Activated naive CD4-positive, alpha-beta T cell treated with Interleukin-2 at 50 U/mL for 16 hours (primary cell): ENCODE measurements around the gene PTPRJ.
A peak's percentile ranks its signal among the peaks of the same experiment; 100 is the strongest.
"Not testable (repeated sequence)": the region's sequence is repeated elsewhere in the genome, so short reads cannot be mapped to it uniquely, and the experiment has no call there.

Experiments
- DNase-seq: peaks from one replicate; pipeline ENCODE4 v3.0.0-alpha.2; 2020

Gene PTPRJ

DNA sequence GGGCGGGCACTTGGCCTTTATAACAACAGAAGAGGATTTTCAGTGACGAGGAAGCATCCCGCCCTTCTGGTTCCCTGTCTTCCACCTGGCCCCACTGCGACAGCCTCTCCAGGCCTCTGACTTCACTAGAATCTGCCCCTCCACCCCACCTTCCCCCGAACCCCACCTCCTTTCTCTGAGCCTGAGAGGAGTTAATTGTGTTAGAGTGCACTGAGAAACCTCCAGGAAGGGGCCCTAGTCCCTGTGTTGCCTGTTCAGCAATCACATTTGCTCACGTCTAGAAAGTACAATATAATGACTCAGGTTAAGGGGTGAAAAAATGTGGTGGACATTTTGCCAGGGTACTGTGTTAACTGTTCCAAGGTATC lies 38.8 kb downstream of the PTPRJ start:
- DNase-seq: peak; percentile 50

DNA sequence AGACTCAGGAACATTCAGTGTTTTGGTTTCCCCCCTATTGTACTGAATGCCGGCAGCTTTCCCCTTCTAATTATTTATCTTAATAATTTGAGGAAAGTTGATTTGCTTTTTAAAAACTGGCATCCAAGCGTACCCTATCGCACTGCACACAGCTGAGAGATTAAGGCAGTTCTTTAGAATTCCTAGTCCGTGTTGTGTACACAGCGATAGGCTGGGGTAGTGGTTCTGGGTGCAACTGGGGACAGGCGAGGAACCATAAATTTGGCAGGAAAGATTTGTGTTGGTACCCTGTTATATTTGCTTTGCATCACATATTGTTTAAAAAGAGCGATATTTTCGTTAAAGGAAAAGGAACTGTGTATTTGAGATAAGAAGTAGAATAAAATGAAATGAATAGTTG lies 39.2 kb downstream of the PTPRJ start:
- no peak for DNase-seq

DNA sequence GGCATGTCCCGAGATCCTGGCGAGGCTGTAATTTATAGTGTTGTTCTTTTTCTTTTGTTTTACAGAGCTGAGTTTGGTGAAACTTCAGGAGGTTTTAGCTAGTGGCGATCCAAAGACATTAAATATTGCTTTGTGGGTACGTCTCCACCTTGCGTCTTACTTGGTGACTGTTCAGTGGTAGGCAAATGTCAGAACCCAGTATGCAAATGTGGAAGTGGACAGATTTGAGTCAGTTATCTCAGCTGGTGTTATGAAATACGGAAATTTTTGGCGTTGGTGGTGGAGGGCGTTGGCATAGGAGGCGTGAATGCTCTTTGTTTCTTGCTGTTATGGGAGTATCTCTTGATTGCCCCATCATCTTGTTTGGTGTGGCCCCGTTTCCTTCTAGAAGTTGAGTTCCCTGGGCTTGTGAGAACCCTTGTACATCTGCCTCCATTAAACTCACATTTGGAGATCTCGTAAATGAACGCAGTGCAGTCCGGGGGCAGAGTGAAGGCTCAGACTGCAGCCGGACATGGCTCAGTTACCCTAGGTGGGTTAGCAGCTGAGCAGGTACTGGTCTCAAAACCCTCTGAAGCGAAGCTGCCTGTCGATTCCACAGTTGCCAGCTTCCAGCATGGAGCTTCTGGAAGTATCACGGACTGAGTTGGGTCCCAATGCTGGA lies 39.9 kb downstream of the PTPRJ start:
- DNase-seq: peak; percentile 71

- not testable (repeated sequence) for DNase-seq
These were observed 41.0 kb downstream of the PTPRJ start for GRCh38 chr11:48021201-48021820.

GRCh38 chr11:48022445-48022844 lies 42.1 kb downstream of the PTPRJ start:
- DNase-seq: no peak

GRCh38 chr11:48023608-48024007 lies 43.2 kb downstream of the PTPRJ start:
- not testable (repeated sequence) for DNase-seq

- DNase-seq: no peak
These were observed 44.3 kb downstream of the PTPRJ start for GRCh38 chr11:48024635-48025071.

DNA sequence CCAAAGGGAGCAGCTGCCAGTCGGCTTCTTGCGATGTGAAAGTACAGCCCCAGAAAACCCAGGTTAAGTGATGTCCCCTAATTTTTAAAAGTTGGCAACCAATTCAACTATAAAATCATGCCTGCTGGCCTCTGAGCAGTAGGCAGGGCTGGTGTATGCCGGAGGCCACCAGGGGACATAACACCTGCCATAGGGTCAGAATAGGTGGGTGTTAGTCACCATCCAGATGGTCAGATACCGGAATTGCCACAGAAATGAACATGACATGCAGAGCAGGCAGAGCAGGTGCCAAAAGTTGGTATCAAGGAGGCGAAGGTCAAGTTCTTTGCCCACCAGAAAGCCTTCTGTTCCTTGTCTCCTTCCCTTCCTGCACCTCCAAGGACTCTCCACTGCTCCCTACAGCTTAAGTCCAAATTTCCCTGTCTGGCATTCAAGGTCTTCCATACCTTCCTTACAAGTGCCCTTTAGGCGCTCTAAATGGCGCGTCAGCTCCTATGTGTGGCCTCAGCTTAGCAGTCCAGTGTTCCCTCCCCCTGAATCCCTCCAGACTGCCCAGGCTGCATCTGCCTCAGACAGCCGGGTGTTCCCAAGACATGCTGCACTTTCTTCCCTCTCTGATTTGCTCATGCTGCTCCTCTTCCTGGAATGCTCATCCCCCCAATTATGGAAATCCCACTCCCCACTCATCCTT lies 45.1 kb downstream of the PTPRJ start:
- DNase-seq: no peak

- DNase-seq: no peak
These were observed 45.6 kb downstream of the PTPRJ start for GRCh38 chr11:48025984-48026340.

GRCh38 chr11:48028914-48029680 lies 48.7 kb downstream of the PTPRJ start:
- no peak for DNase-seq

GRCh38 chr11:48029681-48030290 lies 49.4 kb downstream of the PTPRJ start:
- no peak for DNase-seq

- no peak for DNase-seq
These were observed 51.2 kb downstream of the PTPRJ start for GRCh38 chr11:48031602-48032001.

DNA sequence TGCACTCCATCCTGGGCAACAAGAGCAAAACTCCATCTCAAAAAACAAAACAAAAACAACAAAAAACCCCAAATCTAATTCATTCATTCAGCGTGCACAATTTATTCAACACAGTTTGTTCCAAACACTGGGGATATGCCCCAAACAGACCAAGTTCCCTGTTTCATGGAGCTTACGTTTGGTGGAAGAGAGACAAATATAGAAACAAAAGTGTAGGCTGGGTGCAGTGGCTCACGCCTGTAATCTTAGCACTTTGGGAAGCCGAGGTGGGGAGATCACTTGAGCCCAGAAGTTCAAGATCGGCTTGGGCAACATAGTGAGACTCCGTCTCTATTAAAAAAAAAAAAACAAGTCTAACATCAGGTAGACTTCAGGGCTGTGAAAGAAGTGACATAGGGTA lies 52.4 kb downstream of the PTPRJ start:
- DNase-seq: no peak

DNA sequence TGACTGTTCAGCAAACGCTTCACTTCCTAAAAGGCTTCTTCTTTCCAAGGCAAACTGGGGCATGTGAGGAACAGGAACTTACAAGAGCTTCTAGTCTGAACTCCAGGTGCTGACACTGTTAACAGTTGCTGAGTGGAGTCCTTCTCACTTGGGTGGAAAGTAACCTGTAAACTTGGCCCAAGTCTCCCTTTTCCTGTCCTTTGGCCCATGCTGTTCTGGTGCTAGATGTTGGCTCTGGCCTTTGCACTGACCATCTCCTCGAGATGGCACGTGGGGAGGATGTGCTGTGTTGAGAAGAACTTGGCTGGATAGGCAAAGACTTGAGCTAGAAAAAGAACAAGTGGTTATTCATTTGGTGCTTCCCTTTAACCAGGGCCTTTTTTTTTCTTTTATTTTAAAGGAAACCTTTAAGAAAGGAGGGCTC lies 53.6 kb downstream of the PTPRJ start:
- DNase-seq: no peak

DNA sequence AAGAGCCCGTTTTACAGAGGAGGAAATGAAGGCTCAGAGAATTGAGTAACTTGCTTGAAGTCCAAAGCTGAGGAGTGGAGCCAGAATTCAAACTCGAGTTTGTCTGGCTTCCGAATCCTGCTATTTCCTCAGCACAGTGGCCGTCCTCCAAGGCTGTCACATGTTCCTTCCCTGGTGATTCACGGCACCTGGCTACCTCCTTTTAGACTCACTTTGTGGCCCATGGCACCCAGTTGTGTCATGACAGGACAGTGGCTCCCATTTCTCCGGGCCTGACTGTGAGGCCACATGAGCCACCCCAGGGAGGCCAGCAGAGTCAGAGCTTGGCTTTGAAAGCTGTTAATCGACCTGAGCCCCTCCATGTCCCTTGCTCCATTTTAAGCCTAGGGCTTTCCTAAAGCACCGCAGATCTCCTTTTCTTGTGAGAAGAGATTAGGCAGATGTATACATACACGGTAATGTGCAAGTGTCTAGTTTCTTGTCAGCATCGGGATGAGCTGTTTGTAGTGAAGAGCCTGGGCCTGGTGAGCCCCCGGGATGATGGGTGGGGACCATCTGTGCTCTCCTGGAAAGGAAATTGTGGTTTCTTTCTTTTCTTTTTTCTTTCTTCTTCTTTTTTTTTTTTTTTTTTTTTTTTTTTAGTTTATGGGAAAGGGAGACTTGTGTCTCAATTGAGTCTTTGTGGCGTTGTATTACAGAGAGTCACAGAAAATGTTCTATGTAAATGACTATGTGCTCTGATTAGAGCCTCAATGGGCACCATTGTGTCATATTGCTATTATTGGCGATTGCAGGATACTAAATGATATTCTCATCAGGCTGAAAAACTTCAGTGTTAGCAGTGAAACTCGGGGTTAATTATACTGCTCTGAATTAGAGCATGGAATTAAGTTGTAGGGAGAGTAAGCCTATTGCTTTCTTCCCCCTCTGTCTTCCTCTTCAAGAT lies 54.8 kb downstream of the PTPRJ start:
- no peak for DNase-seq

GRCh38 chr11:48036011-48036410 lies 55.7 kb downstream of the PTPRJ start:
- no peak for DNase-seq

- no peak for DNase-seq
These were observed 56.1 kb downstream of the PTPRJ start for GRCh38 chr11:48036466-48036865.

DNA sequence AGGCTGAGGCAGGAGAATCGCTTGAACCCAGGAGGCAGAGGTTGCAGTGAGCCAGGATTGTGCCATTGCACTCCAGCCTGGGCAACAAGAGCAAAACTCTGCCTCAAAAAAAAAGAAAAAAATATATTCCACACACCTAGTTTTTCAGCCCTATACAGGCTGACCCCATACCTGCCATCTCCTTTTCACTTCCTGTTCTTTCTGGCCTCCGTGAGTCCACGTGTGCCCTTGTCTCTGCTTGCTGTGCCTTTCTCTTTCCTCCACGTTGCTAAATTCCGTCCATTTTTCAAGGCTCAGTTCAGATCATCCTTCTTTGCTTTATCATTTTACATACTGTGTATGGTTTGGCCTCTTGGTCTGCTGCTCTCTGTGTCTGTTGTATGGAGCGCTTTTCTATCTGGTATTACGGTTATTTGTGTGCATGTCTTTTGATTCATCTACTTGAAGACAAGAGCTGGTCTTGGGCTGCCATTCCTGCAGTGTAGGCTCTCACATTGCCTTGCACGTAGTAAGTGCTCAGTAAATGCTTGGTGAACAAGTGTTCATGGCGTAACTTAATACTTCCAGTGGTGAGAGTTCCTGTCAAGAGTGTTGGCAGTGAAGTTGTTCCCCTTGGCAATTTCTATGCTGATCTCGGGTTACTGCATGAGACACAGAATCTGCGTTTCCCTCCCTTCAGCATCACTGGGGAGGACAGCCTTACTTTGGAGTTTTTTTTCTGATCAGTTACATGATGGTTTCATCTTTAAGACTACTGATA lies 57.5 kb downstream of the PTPRJ start:
- DNase-seq: no peak

GRCh38 chr11:48040830-48041444 lies 60.6 kb downstream of the PTPRJ start:
- no peak for DNase-seq

GRCh38 chr11:48041877-48042695 lies 61.7 kb downstream of the PTPRJ start:
- no peak for DNase-seq
